NB4 (cell line): Measurements from ENCODE around the gene ZNF423.

Source experiments
- CTCF ChIP-seq: IDR thresholded peaks from one replicate; pipeline ENCODE4 v1.5.1; 2012; ENCODE audit warnings: low read depth, low read length
- MYC ChIP-seq: IDR thresholded peaks from 2 replicates; pipeline ENCODE4 v1.6.1; 2011; ENCODE audit warnings: low read depth, low read length
- POLR2A ChIP-seq: IDR thresholded peaks from 2 replicates; pipeline ENCODE4 v1.6.1; 2011; ENCODE audit warnings: mild to moderate bottlenecking; ENCODE audit not compliant: insufficient read length; ENCODE audit errors: extremely low read depth
- TF ChIP-seq, protein P1 (sequence below): IDR thresholded peaks from 2 replicates; pipeline ENCODE4 v1.6.1; 2011; ENCODE audit warnings: low read depth, low read length

DNA sequence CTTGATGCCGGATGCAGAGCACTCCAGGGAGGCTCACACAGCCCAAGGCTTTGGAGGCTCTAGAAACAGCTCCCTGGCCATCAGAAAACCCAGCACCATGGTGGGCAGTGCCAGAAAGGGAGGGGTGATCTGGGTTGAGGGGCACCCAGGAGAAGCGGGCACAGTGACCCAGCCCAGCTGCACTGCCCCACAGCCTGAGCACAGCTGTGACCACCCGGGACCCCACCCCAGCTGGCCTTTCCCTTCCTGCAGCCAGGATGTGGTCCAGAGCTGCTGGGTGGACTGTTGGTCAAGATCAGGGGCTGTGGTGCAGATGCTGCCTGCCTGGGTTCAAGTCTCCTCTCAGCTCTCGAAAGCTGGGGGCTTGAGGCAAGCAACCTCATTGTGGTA lies 223.1 kb downstream of the ZNF423 start:
- TF ChIP-seq POLR2A (no peak), CTCF (no peak), MYC (no peak)
- TF ChIP-seq, protein P1, sequence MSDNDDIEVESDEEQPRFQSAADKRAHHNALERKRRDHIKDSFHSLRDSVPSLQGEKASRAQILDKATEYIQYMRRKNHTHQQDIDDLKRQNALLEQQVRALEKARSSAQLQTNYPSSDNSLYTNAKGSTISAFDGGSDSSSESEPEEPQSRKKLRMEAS: no peak
